ENCODE results near the gene CXCL17. TPM values are rescaled to one million over a fixed set of nuclear protein-coding genes. Genes with fewer than 3 reads are reported as not detected.
"Not testable (repeated sequence)": the region's sequence is repeated elsewhere in the genome, so short reads cannot be mapped to it uniquely, and the experiment has no call there.

CXCL17 gene
- total RNA-seq, 1 donor from 2014 or later = 159 TPM

- H3K27ac ChIP-seq = no peak overlapping the region
- intact Hi-C loops (cut with DNase I) = loop anchor here (5.0 kb wide), 1 partner anchor 82 kb away; no protein-coding TSS in a partner anchor
- H3K9me3 ChIP-seq = no peaks in the 10 kb centered on the region
- H3K4me1 ChIP-seq = peaks cover 16% of the 10 kb centered on the region
- no peaks in the 10 kb centered on the region for H3K36me3 ChIP-seq
- ATAC-seq (peak; percentile 94 to 97), DNase-seq (peak; percentile 83)
- TF ChIP-seq, protein P1, sequence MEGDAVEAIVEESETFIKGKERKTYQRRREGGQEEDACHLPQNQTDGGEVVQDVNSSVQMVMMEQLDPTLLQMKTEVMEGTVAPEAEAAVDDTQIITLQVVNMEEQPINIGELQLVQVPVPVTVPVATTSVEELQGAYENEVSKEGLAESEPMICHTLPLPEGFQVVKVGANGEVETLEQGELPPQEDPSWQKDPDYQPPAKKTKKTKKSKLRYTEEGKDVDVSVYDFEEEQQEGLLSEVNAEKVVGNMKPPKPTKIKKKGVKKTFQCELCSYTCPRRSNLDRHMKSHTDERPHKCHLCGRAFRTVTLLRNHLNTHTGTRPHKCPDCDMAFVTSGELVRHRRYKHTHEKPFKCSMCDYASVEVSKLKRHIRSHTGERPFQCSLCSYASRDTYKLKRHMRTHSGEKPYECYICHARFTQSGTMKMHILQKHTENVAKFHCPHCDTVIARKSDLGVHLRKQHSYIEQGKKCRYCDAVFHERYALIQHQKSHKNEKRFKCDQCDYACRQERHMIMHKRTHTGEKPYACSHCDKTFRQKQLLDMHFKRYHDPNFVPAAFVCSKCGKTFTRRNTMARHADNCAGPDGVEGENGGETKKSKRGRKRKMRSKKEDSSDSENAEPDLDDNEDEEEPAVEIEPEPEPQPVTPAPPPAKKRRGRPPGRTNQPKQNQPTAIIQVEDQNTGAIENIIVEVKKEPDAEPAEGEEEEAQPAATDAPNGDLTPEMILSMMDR (IDR thresholded peaks at IDR 0.05) = peak; percentile 85
- no peaks in the 10 kb centered on the region for H3K27me3 ChIP-seq (ENCODE audit: low read depth)
- no peak overlapping the region for H3K4me3 ChIP-seq
These were observed 7.7 kb upstream of the CXCL17 start for GRCh38 chr19:42450314-42450934.

DNA sequence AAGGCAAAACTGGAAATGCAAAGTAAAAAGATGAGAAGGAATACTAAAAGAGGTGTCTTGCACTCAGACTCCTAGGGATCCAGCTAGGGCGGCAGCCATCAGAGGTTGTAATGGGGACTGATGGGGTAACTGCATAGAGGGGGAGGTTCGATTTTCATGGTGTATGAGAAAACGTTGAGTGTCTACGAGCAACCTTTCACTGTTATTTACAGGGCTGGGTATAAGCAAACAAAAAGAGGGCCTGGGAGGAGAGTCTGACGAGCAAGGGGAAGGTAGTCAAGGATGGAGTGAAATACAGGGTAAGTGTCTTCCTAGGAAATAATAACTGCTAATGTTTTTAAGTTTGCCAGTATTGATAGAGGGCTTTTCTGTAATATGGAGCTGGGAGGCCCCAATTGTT is 5.6 kb upstream of the CXCL17 start:
- H3K4me3 ChIP-seq; ATAC-seq; H3K27me3 ChIP-seq (ENCODE audit: low read depth); H3K27ac ChIP-seq; H3K36me3 ChIP-seq; DNase-seq; H3K9me3 ChIP-seq; intact Hi-C loops (cut with DNase I): not testable (repeated sequence)
- H3K4me1 ChIP-seq = peaks cover 16% of the 10 kb centered on the region

DNA sequence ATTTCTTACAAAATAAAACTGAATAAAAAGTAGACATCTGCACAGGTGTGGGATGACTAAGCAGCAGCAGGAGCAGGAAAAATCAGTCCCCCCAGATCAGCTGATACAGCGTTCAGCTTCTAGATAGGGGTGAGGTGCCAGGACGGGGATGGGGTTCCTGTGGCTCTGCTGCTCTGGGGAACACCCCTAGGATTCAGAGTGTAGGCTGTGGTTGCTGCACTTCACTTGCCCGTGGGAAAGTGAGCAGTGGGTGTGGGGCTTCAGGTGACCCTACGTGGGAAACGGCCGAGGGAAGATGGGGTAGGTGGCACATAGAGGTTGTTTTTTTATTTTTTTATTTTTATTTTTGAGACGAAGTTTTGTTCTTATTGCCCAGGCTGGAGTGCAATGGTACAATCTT is 3.2 kb upstream of the CXCL17 start:
- intact Hi-C loops (cut with DNase I) = no loop called here
- no peak for ATAC-seq
- H3K36me3 ChIP-seq = no peaks in the 10 kb centered on the region
- H3K4me1 ChIP-seq = peaks cover 23% of the 10 kb centered on the region
- H3K4me3 ChIP-seq = no peak overlapping the region
- no peaks in the 10 kb centered on the region for H3K27me3 ChIP-seq (ENCODE audit: low read depth)
- no peak overlapping the region for H3K27ac ChIP-seq
- no peaks in the 10 kb centered on the region for H3K9me3 ChIP-seq
- TF ChIP-seq, protein P1 (IDR thresholded peaks at IDR 0.05) = no peak
- DNase-seq = no peak

- peaks cover 25% of the 10 kb centered on the region for H3K4me1 ChIP-seq
- intact Hi-C loops (cut with DNase I) = no loop called here
- ATAC-seq (peak in 1 of 2 donors; percentile 8), DNase-seq (no peak)
- TF ChIP-seq, protein P1 (IDR thresholded peaks at IDR 0.05) = no peak
- no peaks in the 10 kb centered on the region for H3K9me3 ChIP-seq
- no peaks in the 10 kb centered on the region for H3K27me3 ChIP-seq (ENCODE audit: low read depth)
- H3K27ac ChIP-seq = peak overlapping the region; percentile 53
- H3K4me3 ChIP-seq = no peak overlapping the region
- H3K36me3 ChIP-seq = no peaks in the 10 kb centered on the region
These were observed 1.2 kb upstream of the CXCL17 start for GRCh38 chr19:42443944-42444398.

DNA sequence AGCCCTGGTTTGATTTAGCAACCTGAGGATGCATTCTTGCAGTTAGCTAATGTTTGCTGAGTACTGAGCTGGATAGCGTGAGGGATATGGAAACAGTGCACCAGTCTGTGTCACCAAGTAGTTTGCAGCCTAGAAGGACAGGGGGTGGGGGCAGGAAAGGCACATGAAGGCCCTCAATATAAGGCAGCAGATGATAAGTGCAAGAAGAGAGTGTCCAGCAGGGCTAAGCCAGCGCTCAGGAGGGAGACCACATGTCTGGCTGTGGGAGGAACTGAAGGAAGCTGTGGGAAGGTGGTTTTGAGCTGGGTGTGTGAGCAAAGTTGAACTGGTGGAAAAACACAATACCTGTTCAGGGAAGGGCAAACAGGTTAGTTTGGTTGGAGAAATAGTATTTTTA is 1.7 kb downstream of the CXCL17 start:
- Histone ChIP-seq H3K36me3 (no peaks in the 10 kb centered on the region), H3K9me3 (no peaks in the 10 kb centered on the region), H3K27ac (peak overlapping the region; percentile 77), H3K4me3 (peak overlapping the region; percentile 34), H3K4me1 (peaks cover 29% of the 10 kb centered on the region), H3K27me3 (ENCODE audit: low read depth) (no peaks in the 10 kb centered on the region)
- intact Hi-C loops (cut with DNase I) = no loop called here
- peak; percentile 28 to 56 for ATAC-seq
- DNase-seq = no peak
- TF ChIP-seq, protein P1 (IDR thresholded peaks at IDR 0.05) = no peak

GRCh38 chr19:42440357-42441048 is 2.2 kb downstream of the CXCL17 start:
- intact Hi-C loops (cut with DNase I) = no loop called here
- DNase-seq (peak; percentile 89), ATAC-seq (peak; percentile 64 to 69)
- TF ChIP-seq, protein P1 (IDR thresholded peaks at IDR 0.05) = peak; percentile 95
- Histone ChIP-seq H3K4me1 (peaks cover 34% of the 10 kb centered on the region), H3K27me3 (ENCODE audit: low read depth) (no peaks in the 10 kb centered on the region), H3K36me3 (no peaks in the 10 kb centered on the region), H3K27ac (no peak overlapping the region), H3K9me3 (no peaks in the 10 kb centered on the region), H3K4me3 (peak overlapping the region; percentile 34)
